ENCODE measurements around the gene RSPRY1.

- TF ChIP-seq CTCF (IDR thresholded peaks at IDR 0.05) (no peak), POLR2A (IDR thresholded peaks at IDR 0.05) (no peak)
These were observed 76.9 kb downstream of the RSPRY1 start for GRCh38 chr16:57262841-57263540.

Data from right lobe of liver (tissue), 4 donors.